HG03354 (cell line): ENCODE data around the gene CAPN2.

ENCODE experiments used
- ATAC-seq: cut with Tn5 transposase; IDR thresholded peaks from one replicate; pipeline ENCODE4 v1.9.1; 2021; ENCODE audit warnings: mild to moderate bottlenecking; ENCODE audit not compliant: unreplicated experiment, poor library complexity, severe bottlenecking

The CAPN2 gene

GRCh38 chr1:223714849-223715603 is 2.7 kb downstream of the CAPN2 start:
- ATAC-seq, result no peak

GRCh38 chr1:223715604-223716172 is 3.3 kb downstream of the CAPN2 start:
- ATAC-seq, result no peak

- peak; percentile 39 for ATAC-seq
These were observed 4.0 kb downstream of the CAPN2 start for GRCh38 chr1:223716302-223716862.

GRCh38 chr1:223717123-223717522 is 4.8 kb downstream of the CAPN2 start:
- no peak for ATAC-seq

GRCh38 chr1:223717695-223718363 is 5.5 kb downstream of the CAPN2 start:
- no peak for ATAC-seq

- ATAC-seq, result no peak
These were observed 6.5 kb downstream of the CAPN2 start for GRCh38 chr1:223718850-223719249.

- no peak for ATAC-seq
These were observed 8.7 kb downstream of the CAPN2 start for GRCh38 chr1:223720971-223721591.

GRCh38 chr1:223721658-223722607 is 9.6 kb downstream of the CAPN2 start:
- no peak for ATAC-seq

- ATAC-seq, result no peak
These were observed 11.1 kb downstream of the CAPN2 start for GRCh38 chr1:223723351-223723904.

- ATAC-seq, result no peak
These were observed 12.0 kb downstream of the CAPN2 start for GRCh38 chr1:223724376-223724775.

GRCh38 chr1:223725578-223725977 is 13.2 kb downstream of the CAPN2 start:
- ATAC-seq, result no peak

GRCh38 chr1:223726380-223727001 is 14.2 kb downstream of the CAPN2 start:
- peak; percentile 98 for ATAC-seq

GRCh38 chr1:223727541-223727940 is 15.2 kb downstream of the CAPN2 start:
- no peak for ATAC-seq

GRCh38 chr1:223729906-223730305 is 17.6 kb downstream of the CAPN2 start:
- ATAC-seq, result no peak

GRCh38 chr1:223730479-223731132 is 18.3 kb downstream of the CAPN2 start:
- ATAC-seq, result no peak

GRCh38 chr1:223731133-223731770 is 18.9 kb downstream of the CAPN2 start:
- ATAC-seq, result no peak

GRCh38 chr1:223732993-223733798 is 20.9 kb downstream of the CAPN2 start:
- no peak for ATAC-seq
